OCI-M2 (cell line): ENCODE results near the gene CBY1.
"Not testable (repeated sequence)": the region's sequence is repeated elsewhere in the genome, so short reads cannot be mapped to it uniquely, and the experiment has no call there.

Source experiments
- DNase-seq: peaks from one replicate; lab custom pipeline; 2025; ENCODE audit not compliant: unreplicated experiment; lab: John Stamatoyannopoulos, UW

CBY1 gene

DNA sequence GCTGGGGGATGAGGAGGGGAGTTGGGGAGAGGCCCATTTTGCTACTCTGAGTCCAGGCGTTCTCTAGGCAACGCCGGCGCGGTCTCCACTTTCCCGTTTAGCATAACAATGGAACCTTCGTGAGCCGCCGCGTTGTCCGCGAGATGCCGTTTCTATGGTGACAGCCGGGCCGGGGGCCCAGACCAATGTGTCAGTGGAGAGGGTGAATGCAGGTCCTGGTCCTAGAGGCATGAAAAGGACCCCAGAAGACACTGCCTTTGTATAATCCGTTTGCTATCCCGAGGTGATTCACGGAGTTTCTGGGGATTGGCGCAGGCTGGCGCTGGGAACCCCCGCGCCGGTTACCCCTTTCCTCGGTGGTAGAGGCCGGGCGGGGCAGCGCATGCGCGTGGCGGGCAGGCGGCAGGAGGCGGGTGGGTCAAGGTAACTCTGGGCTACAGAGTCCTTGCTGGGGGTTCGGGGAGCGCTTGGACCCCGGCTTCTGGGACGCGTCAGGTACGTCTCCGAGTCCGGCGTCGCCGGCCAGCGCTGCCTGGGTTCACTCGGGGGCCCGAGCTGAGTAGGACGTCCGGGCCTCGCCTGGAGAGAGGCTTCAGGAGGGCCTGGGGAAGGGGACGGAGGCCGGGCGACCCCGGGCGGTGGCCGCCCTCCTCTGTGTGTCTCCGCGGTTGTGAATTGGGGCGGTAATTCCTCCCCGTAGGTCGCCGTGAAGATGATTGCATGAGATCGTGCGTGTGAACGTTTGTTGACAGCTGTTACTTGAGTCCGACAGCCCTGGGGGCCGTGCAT, at the start of gene CBY1, which contains the start of gene FAM227A:
TSS of gene CBY1 (plus strand) at position 383 of the 789 bp plus-strand sequence. CDS start 11,417 bp downstream, outside the sequence.
TSS of gene FAM227A (minus strand) at position 137 of the 789 bp plus-strand sequence. CDS start 6,224 bp downstream, outside the sequence.
- peak; percentile 61 for DNase-seq

DNA sequence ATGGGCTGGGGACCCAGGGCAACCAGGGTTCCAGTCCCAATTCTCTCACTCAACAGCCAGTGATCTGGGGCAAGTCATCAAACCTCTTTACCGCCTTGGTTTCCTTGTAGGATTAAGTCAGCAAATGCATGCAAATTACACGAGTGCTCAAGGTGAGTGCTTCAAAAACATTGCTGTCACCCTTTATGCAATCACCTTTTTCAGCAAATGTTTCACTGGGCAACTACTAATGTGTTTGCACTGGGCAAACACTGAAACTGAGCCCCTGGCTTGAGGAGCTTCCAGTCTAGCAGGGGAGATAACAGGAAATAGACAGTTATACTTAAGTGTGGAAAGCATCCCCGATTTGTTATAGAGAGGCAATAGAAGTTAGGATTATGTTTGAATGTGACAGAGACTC, 48.8 kb upstream of the CBY1 start:
- no peak for DNase-seq

DNA sequence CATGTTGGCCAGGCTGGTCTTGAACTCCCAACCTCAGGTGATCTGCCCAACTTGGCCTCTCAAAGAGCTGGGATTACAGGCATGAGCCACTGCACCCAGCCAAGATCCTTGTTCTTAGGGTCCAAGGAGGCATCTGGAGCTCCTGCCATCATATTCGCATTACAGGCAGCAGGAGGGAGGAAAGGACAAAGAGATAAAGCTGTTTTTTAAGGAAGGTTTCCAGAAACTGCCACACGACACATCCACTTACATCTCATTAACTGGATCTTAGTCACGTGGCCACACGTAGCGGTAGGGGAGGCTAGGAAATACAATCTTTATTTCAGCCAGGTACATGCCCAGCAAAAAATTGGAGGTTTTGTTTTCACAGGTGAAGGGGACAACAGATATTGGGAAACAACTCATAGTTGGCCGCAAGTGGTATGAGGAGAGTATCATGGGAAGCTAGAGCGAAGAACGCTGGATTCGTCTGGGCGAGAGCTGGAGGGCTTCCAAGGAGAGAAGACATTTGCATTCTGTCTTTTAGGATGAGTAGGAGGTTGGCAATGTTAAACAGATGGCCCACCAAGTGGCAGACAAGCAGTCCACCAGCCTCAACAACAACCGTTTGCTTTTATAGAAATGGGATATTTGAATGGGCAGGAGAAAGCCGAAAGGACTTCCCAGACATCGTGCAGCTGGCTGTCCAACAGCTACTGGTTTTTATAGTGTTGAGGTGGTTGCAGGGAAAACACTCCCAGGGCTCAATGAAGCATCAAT, 47.3 kb upstream of the CBY1 start:
- no peak for DNase-seq

DNA sequence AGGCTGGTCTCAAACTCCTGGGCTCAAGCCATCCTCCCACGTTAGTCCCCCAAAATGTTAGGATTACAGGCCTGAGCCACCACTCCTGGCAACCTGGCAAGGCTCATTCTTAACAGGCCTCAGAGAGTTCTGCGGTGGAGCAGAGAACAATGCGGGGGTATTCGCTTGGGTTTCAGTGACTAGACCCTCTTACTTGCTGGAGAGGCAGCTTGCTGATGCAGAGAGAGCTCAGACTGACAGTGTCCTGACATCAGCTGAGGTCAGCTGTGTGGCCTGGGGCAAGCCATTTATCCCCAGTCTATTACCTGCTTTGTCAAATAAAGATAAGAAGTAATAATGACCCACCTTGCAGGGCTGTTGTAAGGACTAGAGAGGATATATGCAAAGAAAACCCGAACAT, 46.2 kb upstream of the CBY1 start:
- no peak for DNase-seq

DNA sequence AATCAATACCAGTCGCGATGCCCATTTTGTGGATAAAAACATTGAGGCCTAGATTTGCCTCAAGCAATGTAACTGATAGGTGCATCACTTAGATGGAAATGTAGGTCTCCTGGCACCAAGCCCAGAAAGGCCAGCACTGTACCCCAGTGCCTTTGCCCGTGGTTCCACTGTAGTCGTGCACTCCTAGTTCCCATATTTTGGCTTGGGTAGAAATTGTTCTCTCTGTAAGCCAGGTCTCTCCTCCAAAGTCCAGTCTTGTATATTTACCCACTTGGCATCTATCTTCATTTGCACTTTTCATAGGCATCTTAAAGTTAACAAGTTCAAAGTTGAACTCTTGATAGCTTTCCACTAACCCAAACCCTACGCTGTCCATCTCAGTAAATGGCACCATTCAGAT, 44.9 kb upstream of the CBY1 start:
- DNase-seq, result no peak

DNA sequence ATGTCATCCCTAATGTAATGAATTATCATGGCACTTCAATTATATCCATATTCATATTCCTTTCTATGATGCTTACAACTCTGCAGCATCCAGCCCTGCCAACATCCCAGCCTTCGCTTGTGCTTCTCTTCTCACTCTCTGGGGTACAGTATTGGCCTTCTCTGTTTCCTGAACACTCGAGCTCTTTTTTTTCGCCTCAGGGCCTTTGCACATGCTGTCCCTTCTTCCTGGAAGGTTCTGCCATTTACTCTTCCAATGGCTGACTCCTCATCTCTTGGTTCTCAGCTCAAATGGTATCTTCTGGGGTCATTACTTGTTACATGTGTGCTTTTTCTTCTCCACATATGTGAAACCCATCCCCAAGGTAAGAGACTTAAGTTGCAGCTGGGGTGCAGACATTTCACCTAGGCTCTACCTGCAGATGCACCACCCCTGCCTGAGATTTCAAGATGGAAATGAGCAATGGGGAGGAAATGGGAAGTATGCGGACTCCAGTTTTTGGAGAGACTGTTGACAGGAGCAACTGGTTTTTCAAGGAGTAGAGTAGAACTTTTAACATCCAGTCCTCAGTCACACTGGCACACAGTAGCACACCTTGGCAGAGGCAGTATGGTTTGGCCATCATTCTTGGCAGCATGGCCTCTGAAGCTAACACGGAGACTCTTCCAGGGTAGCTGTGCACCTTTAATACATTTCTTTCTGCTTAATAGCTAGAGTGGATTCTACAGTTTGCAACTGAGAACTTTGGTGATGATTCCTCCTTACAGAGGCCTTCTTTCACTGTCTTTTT, 44.0 kb upstream of the CBY1 start:
- DNase-seq, result no peak

DNA sequence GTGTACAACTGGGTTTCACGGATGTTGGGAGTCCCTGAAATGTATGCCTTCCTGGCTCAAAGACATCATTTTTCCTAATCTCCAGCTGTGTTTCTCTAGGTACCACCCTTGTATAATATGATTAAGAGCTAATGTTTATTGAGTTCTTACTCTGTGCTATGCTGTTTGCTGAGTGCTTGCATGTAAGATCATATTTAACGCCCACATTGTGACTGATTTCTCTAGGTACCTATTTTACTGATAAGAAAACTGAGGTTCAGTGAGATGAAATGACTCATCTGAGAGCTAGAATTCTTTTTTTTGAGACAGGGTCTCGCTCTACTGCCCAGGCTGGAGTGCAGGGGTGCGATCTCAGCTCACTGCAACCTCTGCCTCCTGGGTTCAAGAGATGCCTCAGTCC, 42.9 kb upstream of the CBY1 start:
- no peak for DNase-seq

DNA sequence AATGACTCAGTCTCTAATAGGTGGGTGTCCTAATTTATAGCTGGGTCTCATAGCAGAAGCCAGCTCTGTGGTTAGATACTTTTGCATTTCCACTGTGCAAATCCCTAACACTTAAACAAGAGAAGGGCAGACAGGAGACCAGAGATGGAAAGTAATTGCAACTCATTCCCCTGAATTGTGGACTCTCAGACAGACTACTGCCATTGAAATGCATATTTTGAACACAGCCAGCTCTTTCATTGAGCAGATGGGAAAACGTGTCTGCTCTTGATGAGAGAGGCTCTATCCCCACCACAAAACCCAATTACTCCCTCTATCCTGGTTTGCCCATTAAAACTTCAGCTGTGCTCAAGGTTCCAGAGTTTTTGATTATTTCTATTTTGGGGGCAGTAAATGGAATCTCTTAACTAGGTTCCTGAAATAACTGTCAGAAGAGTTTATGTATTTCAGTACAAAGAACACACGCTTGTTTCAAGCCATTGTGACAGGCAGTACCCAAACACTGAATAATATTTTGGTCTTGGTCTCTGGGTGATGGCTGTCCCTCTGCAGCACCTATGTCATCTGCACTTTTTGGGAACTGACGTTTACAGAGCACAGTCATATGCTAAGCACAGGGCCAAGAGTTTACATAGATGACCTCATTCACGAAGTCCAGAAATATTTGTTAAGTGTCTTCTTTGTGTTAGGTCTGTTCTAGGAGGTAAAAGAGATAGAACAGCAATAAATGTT, 41.9 kb upstream of the CBY1 start:
- DNase-seq, result no peak

DNA sequence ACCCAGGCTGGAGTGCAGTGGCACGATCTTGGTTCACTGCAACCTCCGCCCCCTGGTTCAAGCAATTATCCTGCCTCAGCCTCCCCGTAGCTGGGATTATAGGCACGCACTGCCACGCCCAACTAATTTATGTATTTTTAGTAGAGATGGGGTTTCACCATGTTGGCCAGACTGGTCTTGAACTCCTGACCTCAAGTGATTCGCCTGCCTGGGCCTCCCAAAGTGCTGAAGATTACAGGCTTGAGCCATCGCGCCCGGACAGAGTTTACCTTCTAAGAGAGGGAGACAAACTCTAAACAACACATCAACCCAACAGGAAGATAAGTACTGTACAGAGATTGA, 41.4 kb upstream of the CBY1 start:
- DNase-seq, result not testable (repeated sequence)

DNA sequence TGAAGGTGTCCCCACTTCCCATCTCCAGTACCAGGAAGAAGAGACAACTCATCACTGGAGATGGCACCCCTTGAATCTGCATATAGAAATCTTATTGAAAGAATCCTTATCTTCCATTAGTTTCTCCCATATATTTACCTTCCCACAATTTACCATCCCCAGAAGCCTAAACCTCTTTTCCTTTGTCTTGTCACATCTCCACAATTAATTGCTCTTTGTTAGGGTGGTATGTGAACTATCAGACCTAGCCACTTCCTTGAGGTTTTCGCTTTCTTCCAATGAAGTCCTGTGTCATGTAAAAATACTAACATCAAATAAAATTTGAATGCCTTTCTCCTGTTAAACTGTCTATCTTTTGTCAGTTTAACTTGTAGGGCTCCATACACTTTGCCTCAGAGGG, 38.2 kb upstream of the CBY1 start:
- no peak for DNase-seq

DNA sequence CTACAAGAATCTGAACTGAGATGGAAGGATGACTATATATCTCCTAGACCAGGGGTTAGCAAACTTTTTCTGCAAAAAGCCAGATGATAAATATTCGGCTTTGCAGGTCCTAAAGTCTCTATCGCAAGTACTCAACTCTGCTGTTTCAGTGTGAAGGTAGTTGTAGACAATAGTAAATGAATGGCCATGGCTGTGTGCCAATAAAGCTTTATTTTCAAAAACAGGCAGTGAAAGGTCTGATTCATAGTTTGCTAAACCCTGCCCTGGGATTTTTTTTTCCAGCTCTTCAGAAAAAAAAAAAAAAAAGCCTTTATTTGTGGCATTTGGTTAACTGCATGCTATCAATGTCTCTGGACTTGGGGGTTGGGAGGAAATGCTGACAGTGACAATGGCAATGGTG, 37.8 kb upstream of the CBY1 start:
- no peak for DNase-seq

DNA sequence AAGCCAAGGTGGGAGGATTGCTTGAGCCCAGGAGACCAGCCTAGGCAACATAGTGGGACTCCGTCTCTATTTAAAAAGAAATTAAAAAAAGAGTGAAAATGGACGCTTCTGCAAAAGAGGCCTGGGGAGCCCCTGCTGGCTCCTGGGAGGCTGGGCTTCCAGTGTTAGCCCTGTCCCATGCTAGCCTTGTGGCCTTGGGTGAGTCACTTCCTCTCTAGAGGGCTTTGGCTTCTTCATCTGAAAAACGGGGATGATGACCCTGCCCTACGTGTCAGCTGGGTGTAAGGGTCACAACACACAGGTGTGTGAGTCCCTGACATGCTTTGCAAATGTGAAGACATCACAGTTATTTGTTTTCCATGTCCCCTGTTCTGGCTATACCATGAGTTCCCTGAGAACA, 33.1 kb upstream of the CBY1 start:
- no peak for DNase-seq

DNA sequence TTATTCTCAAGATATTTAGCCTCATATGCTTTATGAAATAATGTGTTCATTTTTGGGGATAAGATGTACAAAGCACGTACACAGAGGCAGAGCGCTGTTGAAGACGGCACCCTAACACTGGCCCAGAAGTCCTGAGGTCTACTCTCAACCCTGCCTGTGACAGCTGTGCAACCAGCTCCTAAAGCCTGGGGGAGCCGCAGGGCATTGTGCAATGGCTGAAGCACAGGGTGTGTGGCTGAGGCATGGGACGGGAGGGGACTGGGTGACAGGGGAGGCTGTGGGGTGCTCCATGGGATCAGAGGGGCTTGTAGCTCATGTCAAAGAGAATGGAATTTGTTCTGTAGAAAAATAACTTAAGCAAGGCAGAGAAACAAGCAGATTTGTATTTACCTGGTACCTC, 28.0 kb upstream of the CBY1 start:
- no peak for DNase-seq

DNA sequence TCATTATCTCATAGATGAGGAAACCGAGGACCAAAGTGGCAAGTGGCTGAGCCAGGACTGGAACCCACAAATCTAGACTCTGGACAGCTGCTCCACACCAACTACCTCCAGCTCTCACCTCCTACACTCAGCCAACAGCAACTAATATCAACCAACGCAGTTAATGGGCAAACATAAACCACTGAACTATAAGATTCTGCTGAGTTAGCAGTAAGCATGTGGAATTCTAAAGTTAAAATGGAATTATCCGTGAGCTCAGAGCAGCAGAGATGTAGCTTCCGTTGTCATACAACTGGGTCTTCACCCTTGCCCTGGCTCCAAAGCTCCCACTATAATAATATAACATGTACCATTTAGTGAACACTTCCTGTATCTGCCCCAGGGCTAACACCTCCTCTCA, 27.3 kb upstream of the CBY1 start:
- DNase-seq, result no peak

DNA sequence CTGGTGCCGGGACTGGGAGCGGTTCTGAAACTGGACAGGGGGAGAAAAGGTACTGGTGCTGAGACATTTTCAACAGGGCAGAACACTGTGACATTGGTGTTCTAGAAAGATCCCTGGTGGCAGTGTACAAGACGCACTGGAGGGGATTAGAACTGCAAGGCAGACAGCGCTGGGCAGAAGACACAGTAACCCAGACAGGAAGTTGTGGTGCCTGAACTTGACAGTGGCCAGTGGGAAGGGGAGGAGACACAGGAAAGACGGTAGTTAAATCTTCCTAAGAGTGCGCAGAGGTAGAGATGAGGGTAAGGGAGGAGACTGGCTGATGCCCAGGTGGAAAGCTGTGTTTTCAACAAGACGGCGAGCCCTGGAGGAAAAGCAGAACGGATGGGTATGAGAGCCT, 24.7 kb upstream of the CBY1 start:
- no peak for DNase-seq

DNA sequence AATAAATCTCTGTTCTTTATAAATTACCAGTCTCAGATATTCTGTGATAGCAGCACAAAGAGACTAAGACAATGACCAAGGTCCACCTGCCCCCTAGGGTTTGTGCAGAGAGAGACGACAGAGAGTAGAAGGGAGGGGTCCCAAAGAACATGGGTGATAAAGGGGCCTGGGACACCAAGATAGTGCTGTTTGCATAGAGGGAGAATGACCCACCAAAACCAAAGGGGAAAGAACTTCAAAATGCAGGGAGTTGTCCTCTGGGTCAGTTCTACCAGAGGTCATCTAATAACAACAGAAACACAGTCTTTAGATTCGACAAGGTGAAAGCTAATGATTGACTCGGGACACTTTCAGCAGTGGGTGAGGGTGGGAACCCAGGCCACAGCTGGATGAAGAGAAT, 23.9 kb upstream of the CBY1 start:
- no peak for DNase-seq

DNA sequence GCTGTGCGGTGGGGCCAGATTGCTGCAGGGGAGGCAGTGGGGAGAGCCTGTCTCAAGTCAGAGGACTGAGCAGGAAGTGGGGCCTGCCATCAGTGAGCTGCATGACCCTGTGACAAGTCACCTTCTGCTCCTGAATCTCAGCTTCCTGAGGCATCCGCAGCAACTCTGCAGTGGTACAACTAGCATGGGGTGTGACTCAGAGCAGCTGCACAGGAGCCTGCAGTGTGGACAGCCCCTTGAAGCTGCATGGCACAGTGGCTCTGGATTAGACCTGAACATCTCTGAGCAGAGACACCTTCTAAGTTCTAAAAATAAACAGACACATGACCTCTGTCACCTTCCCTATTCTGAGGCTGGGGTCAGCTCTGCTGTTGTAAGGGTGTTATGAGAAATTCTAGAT, 18.2 kb upstream of the CBY1 start:
- no peak for DNase-seq

DNA sequence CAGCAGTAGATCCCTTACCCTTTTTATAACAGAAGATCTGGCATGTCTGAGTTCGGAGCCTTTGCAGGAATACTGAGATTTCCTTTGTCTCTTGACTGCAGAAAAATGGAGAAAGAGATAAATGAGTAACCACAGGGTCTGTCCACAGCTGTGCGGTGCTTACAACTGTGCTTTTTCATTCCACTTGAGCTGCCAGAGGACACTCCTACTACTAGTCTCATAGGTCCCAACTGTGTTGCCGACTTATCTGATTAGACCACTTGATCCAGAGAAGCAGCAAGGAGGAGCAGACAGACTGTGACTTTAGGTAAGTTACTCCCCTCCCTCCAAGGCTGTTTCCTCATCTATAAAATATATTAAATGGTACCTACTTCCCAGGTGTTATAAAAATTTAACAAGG, 17.7 kb upstream of the CBY1 start:
- no peak for DNase-seq

DNA sequence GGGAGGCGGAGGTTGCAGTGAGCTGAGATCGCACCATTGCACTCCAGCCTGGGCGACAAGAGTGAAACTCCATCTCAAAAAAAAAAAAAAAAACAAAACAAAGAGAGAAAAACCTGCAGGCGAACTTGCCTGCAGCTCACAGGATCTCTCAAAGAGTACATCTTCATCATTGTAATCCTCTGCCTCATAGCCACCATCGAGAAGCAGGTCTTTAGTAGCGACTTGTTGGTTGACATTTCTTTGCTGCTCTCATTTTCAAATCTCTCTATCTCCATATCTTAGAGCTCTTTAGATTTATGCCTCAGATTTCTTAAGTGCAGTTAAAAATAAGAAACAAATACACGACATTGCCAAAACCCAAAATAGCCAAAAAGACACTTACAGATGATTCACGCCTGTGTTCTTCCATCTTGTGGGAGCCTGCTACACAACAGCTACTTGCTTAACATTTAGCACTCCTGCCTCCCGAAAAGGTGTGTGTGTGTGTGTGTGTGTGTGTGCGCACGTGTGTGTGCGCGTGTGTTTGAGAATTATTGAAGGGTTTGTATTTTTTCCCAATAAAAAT, 14.9 kb upstream of the CBY1 start:
- no peak for DNase-seq

DNA sequence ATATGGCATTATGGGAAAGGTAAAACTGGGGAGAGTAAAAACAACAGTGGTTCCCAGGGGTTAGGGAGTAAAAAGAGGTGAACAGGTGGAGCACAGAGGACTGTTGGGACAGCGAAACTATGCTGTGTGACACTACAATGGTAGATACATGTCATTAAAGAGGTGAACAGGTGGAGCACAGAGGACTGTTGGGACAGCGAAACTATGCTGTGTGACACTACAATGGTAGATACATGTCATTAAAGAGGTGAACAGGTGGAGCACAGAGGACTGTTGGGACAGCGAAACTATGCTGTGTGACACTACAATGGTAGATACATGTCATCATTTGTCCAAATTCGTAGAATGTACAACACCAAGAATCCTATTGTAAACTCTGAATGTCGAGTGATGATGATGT, 12.2 kb upstream of the CBY1 start:
- DNase-seq, result not testable (repeated sequence)

DNA sequence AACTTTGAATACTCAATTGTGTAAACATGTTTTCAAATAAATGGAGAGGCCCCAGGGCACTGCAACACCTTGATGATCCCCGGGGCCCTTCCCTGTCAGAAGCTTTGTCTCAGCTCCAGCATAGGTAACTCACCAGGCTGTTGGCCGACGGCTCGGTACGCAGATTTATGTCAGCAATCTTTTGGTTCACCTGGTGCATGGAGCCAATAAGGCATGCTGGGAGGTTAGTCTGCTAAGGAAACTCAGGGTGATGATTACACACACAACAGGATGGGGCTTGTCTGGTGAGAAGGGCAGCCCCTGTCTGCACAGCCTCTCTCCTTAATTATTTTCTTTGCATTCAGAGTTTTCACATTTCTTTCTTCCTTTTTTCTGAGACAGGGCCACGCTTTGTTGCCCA, 11.0 kb upstream of the CBY1 start:
- no peak for DNase-seq
